GM19328 (cell line): ENCODE data around the gene SEMA7A.

ENCODE experiments used
- ATAC-seq: cut with Tn5 transposase; IDR thresholded peaks from one replicate; pipeline ENCODE4 v1.9.1; 2021; ENCODE audit warnings: mild to moderate bottlenecking, moderate library complexity; ENCODE audit not compliant: unreplicated experiment

The SEMA7A gene

GRCh38 chr15:74453925-74454763 lies 20.4 kb upstream of the SEMA7A start:
- no peak for ATAC-seq

DNA sequence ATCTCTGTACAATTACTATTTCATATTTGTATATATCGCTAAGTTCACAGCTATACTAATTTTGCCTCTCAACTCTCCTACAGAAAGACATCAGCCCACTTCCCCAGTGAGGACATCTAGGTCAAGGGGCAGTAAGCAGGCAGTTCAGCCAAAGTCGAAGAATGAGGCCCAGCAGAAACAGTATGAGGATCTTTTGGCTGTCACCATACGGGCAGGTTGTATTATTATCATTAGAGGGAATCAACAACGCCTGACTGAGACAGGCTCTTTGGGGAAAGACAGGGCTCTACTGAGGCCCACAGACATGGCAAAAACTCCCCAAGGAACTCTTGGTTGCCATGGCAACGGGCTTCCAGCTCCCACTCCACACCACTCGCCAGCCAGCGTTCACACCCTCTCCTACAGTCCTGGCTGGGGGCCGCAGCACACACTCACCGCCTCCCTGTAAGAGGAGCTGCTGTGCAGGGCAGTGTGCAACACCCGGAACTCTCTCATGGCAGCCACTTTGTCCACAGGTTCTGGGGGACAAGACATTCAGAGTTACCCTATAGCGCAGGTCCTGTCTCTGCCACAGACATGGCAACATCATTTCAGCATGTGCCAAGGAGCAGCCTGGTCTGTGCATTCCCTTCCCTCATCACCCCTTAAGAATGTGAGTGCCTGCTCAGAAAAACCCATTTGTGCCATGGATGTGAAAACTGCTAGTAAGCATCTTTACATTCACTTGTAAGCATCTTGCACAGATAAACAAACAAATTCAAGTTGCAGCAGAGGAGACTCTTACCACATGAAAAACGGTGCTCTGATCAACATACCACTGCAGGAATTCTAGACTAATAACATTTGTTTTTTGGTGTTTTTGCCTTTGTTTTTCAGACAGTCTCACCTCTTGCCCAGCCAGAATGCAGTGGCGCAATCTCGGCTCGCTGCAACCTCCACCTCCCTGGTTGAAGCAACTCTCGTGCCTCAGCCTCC lies 18.4 kb upstream of the SEMA7A start:
- ATAC-seq: no peak

DNA sequence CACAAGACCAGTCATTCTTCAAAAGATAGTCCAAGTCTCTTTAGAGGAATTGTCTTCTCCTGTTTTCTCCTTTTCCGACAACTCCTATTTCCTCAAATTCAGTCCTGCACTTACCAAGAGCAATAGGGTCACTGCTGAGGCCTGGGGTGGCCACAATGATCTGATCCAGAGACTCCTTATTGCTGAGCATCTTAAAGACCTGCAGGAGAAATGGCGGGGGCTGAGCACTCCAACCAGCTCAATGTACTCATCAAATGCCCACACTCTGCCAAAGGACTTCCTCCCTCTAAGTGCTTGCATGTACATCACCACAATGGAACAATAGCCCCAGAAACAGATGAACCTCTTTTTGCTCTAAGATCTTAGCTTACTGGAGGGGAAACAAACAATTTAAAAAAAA lies 17.6 kb upstream of the SEMA7A start:
- no peak for ATAC-seq

DNA sequence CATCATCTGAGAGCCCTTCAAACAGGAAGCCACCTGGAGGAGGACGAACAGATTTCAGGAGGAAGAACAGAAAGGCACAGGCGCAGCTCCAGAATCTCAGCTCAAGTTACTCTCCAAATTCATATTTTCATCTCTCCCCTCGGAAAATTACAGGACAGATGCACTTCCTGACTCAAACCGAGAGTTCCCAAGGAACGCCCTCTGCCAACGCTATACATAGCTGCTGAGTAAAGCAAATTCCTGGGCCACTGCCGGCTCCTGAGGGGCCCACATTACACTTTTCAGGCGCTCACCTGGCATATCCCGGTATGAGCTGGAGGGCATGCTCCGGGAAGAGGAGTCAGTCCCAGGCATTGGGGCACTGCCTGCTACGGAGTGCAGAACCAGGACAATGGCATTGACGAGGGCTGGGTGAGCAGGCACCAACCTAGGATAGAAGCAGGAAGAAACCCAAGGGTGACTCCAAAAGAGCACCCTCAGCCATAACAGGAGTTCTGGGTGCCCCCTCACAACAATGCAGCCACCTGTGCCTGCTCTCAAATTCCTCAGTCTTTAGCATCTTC lies 16.0 kb upstream of the SEMA7A start:
- ATAC-seq: no peak

- ATAC-seq: no peak
Measured at GRCh38 chr15:74449095-74449494, 15.3 kb upstream of the SEMA7A start.

GRCh38 chr15:74445816-74446763 lies 12.3 kb upstream of the SEMA7A start:
- ATAC-seq: no peak

DNA sequence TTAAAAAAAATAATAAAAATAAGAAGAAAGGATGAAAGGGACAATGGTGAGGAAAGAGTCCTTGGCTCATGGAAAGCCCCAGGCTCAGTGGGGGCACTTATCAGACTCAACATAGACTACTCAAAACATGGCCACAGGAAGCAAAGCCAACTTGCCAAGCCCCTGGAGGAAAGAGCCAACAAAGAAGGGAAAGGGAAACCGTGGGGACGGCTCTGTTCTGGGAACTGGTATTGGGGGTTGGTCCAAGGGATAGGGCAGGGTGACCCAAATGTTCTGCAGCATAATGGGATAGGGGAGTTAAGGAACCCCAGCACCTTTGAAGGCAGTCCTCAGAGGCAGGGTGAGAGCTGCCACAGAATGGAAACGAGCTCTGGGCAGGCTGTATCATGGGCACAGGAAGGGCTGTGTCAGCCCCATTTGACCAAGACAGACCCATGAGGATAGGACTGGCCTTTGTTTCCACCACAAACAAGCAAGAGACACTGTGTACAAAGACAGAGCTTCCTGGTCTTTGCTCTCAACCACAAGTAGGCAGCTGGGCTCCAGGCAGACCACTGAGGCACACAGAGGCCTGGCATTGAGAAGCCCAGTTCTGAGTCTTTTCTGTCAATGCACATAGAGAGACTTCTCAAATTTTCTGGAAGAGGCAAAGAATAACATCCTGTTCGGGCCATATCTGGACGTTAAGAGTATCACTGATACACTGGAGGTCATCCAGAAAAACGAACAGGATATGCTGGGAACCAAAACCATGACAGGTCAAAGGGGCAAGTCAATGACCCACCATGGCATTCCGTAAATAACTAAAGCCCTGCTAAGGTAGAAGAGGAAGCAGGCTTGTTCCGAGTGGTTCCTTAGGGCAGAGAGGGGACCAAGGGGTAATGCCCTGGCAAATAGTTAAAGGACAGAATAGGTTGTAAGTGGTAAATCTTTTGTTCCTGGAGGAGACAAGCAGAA lies 10.6 kb upstream of the SEMA7A start:
- no peak for ATAC-seq

DNA sequence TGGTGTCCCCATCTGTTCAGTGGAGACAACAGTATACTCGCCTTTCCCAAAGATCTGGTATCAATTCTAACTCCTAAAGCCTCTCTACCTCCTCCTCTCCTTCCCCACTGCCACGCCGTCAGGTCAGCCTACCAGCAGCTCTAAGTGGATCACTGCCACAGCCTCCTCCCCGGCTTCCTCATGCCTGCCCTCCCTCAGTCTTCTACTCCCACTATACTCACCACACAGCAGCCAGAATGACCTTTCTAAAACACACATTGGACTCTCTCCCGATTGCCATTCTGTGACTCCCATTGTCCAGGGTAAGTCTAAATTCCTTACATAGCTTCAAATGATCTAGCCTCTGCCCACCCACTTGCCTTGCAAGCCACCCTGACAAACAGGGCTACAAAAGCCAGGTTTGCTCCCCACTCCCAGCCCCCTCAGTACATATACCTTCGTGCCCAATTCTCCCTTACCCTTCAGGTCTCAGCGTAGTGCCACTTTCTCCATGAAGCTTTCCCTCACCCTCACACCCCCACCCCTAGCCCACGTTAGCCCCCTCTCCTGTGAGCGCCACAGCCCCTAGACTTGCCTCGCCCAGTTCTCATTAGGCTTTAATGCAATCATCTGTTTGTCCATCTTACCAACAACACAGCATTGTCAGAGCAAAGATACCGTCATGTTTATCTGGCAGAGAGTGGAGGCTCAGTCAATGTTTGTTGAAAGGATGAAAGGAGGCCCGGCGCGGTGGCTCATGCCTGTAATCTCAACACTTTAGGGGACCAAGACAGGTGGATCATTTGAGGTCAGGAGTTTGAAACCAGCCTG lies 9.5 kb upstream of the SEMA7A start:
- no peak for ATAC-seq

DNA sequence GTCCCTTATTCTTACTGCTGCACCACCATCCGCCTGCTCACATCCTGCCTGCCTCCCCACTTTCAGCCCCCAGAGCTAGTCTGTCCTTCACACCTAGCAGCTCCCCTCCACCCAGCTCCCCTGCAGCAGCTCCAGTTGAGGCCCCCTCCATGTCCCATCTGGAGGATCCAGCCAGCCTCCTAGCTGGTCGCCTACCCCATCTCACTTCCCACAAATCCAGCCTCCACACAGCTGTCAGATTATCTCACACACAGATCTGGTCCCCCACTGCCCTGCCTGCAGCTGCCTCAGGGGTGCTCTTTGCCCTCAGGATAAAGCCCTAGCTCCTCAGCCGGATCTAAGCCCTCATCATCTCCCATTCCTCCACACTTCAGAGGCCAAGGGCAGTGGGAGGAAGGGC lies 8.8 kb upstream of the SEMA7A start:
- ATAC-seq: no peak

DNA sequence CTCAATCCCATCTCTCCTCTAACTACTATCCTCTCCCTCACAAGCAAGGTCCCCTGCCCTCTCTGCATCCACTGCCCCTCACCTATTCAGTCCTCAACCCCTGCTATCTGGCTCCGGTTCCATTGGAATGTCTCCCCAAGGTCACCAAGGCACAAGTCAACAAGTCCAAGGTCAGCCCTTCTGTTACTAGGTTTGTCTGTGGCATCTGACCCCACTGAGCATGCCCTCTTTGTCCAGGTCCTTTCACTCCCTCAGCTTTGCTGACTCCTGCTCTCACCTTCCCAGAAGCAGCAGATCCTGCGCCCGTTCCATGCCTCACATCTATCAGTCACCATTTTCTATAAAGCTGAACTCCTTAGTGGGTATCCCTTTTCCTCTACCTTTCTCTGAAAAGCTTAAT lies 8.3 kb upstream of the SEMA7A start:
- no peak for ATAC-seq

GRCh38 chr15:74441248-74441941 lies 7.6 kb upstream of the SEMA7A start:
- ATAC-seq: no peak

DNA sequence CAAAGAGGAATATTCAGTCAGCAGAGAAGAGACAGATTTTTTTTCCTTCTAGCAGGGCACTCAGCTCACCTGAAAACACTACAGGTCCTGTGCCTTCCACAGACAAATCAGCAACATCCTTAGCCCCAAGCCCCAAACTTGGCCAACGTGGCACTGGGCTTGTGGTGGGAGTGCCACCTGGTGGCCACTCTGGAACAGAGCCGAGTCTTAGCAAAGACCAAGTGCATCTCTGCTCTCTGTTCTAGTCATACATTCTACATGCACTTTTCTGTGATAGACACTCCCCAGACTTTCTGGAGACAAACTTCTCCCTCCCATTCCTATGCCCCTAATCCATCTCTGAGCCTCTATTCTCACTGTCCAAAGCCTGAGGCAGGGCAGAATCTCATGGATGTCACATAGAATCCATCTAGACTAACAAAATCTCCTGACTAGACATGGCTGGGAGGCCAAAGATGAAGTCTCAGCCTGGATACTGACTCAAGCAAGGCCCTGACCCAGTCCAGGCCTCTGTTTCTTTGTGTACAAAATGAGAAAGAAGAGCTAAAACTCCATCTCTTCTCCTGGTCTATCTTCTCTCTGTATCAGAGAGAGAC lies 5.1 kb upstream of the SEMA7A start:
- ATAC-seq: no peak

DNA sequence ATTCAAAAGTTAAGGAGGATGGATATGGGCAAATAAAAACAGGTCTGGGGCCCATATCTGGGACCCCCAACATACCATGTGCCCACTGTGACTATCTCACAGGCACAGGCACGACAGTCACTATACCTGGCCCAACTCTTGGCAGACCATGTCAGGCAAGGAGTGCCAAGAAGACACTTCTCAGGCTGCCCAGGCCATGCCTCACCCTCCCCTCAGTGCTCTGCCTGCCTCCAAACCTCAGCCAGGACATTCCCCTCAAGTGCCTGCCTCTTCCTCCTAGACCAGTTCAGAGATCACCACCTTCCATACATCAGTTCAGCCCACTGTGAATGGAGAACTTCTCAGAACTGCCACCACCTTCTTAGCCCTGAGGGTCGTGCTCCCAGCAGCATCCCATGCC lies 4.4 kb upstream of the SEMA7A start:
- ATAC-seq: no peak

DNA sequence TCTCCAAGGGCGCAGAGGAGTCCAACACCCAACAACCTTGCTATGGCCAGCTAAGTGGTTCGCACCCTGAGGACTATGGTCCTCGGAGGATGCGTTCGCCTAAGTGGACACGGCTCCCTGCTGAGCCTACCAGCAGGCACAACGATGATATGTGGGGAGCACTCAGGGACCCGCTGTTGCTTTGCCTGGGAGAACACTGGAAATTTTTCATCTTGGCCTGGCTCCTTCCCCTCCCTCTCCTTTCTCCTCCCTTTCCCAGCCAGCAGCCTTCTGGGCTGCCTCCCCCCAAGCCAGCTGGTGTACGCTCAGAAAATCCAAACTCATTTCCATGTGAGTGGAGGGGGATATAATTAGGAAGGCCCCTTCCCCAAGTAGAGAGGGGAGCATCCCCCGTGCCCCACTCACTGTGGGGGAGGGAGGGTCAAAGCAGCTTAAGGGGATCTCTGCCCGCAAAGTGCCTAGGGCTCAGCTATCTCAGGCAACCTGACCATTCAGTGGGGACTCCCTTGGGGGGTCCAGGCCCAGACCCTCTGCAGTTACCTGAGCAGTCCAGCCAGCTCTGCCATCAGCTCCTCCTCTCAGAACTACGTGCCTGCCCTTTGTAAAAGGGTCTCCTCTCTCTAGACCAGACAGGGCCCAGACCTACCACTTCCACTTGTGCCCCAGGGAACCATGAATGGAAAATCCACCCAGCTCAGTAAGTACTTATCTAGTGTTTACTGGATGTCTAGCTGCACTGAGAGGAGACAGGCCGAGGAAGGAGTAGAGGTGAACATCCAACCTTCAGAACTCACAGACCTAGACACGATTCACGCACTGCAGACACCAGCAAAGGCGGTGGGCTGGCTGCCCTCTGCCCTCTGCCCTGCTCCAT lies 742 bp upstream of the SEMA7A start:
- peak; percentile 18 for ATAC-seq

GRCh38 chr15:74432968-74433591 lies 678 bp downstream of the SEMA7A start:
- no peak for ATAC-seq
